T-helper 1 cell treated with Interleukin-12 subunit alpha and Interleukin-12 subunit beta and Interleukin-4 antibody, amounts not matched to agents 30 ng/mL and 1 ng/mL, for 36 hours (primary cell): ENCODE results near the gene VPS35. TPM values are rescaled to one million over a fixed set of nuclear protein-coding genes. Genes with fewer than 3 reads are reported as not detected.
"Not testable (repeated sequence)": the region's sequence is repeated elsewhere in the genome, so short reads cannot be mapped to it uniquely, and the experiment has no call there.

Experiments
- intact Hi-C: fragments of 100-400 bp; cut with micrococcal nuclease; formaldehyde crosslinking; loops from one replicate; pipeline ENCODE4 v1.15.1; 2024
- total RNA-seq: library from RNA; stranded (reverse); gene quantifications from 2 replicates; pipeline ENCODE4 v1.2.3, GENCODE V29; 2022

Gene VPS35
- total RNA-seq, 1 donor from 2014 or later: 70.3 TPM

DNA sequence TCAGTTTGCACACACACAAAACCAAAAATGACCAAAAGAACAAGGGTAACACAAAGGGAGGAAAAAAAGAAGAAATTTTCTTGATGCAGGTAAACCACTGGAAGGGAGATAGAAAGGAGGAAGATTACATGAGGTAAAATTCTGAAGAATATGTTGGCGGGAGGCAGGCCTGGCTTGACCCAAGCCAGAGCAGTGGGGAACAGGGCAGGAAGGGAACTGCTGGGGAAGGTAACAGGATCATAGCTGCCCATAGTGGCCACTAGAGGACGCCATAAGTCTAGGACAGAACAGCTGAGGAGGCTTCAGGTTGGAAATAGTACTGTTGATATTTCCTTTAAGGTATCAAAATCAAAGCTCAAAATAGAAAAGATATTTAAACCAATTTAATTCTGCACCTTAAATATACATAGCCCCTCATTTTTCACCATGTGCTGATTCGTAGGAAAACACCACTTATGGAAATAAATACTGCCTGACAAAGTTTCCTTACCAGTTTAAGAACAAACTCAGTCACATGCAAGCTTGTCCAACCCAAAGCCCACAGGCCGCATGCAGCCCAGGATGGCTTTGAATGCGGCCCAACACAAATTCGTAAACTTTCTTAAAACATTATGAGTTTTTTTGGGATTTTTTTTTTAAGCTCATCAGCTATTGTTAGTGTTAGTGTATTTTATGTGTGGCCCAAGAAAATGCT is 15.5 kb downstream of the VPS35 start:
- intact Hi-C loops: loop anchor here (1.0 to 2.0 kb wide), 5 partner anchors 16 to 1491 kb away; partner anchors contain the start of genes ORC6 and VPS35

DNA sequence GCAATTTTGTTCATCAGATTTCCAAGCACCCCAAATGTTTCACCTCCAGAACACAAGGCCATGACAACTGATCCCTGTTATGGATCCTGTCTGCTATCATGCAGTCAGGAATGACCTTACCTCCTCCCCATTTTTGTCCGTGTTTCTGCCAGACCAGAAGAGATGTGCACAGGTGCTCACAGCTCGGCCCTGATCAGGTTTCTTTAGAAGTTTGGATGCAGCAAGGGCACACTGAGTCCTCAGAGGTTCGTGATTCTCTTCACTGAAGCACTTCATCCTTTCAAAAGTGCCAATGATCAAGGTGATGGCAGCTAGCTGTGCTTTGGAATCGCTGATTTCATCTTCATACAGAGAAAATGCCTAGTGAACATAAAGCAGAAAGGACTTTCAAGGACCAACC is 26.9 kb downstream of the VPS35 start:
- intact Hi-C loops: no loop called here

DNA sequence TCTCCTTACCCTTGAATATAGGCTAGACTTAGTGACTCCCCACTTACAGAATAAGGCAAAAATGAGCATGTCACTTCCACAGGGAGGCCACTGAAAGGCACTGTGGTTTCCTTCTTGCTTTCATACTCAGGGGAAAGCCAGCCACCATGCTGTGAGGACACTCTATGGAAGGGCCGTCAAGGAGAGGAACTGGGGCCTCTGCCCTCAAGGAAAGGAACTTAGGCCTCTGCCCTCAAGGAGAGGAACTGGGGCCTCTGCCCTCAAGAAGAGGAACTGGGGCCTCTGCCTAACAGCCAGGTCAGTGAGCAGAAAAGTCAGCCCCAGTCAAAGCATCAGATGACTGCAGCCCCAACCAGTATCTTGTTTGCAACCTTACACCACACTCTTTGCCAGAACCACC is 30.1 kb downstream of the VPS35 start:
- intact Hi-C loops: no loop called here

DNA sequence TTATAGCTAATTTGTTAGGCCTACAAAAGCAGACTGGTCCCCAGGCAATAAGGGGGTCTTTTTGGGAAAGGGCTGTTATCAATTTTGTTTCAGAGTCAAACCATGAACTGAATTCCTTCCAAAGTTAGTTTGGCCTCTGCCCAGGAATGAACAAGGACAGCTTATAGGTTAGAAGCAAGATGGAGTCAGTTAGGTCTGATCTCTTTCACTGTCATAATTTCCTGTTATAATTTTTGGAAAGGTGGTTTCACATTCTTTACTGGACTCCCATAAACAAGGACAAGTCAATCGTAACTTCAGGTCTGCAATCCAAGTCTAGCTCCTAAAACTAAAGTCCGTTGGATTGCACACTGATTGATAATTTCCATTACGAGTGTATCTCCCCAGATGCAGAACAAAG is 37.7 kb downstream of the VPS35 start:
- intact Hi-C loops: no loop called here

DNA sequence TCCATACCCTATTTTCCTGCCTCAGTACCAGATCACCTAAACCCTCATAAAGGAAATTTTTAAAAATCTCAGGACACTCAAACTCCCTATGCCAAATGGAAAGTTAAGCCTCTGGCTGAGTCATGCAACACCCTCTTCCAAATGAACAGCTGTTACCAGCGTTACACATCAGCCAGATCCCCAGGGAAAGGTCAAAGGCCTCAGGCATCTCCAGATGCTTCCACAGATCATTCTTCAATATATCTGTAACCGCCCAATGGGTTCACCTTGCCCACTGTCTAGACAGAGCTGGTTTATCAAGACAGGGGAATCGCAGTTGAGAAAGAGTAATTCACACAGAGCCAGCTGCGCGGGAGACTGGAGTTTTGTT is 38.7 kb downstream of the VPS35 start:
- intact Hi-C loops: no loop called here

DNA sequence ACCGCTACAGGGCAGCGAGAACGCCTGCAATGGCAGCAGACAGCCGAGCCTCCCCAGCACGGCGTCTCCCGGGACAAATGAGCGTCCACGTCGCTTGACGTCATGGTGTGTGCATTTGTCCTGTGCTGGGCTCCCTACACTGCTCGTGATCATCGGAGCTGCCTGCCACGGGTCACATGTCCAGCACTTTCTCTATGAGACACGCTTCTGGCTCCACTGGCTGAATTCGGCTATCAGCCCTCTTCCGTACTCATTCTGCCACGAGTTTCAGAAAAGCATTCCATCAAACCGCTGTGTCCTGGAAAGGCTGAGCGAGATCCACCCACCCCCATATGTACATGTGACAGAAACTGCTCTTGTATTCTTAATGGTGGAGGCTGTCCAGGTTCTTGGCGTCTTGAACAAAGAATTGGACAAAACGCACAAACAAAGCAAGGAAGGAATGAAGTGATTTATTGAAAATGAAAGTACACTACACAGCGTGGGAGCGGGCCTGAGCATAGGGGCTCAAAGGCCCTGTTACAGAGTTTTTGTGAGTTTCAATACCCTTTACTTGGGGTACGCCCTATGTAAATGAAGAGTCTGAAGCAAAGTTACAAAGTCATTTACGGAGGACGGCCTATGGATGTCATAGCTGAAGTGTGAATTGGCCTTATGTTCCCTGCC is 39.3 kb downstream of the VPS35 start:
- intact Hi-C loops: no loop called here

DNA sequence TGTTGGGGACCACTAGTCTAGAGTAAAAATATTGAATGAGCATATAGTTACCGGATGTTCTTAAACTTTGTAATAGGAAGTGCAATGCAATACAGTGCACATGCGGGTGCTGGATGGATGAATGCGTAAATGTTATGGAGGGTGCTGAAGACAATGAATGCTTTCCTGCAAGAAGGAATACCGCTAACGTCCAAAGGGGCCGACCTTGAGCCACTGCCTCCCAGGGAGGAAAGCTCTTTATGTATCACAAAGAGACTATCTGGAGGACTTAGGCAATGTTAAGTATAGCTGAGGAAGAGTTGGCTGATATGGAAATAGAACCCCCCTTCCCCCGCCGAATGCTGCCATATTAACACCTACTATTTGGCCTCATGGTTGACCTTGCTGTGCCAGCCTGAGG is 40.3 kb downstream of the VPS35 start:
- intact Hi-C loops: no loop called here

DNA sequence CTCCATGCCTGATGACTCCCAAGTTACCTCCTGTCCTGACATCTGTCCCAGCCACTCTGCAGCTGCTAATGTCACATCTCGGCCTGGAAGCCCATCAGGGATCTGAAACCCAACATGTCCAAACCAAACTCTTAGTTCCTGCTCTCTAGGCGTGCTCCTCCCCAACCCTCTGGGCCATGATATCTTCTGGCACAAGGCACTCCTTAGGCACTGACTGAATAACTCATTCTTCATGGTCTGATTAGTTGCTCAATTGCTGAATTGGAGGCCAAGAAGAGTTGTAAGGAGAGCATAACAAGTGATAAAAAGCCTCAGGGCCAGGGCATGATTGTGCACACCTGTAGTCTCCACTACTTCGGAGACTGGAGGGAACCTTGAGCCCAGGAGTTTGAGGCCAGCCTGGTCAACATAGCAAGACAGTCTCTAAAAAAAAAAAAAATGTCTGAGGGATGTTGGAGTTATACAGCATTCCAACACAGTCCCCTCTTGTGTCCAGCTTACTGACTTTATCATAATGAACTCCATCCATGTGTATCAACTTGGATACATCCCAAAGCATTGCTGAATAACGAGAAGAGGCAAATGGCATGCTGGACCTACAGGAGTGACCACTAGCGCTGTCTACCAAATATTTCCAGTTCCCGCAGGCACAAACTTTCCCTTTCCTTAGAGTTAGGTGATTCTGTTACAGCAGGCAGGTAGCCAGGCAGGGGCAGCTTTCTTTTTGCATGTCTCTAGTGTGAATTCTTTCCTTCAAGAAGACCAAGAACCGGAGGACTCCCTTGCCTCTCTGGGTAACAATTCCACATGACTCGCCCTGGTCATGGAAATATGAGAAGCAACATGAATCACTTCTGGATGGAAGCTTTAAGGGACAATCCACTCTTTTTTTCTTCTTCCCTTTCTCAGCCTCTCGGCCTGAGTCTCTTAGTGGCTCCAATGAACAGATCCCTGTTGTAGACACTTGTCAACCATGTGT is 49.7 kb downstream of the VPS35 start:
- intact Hi-C loops: no loop called here

DNA sequence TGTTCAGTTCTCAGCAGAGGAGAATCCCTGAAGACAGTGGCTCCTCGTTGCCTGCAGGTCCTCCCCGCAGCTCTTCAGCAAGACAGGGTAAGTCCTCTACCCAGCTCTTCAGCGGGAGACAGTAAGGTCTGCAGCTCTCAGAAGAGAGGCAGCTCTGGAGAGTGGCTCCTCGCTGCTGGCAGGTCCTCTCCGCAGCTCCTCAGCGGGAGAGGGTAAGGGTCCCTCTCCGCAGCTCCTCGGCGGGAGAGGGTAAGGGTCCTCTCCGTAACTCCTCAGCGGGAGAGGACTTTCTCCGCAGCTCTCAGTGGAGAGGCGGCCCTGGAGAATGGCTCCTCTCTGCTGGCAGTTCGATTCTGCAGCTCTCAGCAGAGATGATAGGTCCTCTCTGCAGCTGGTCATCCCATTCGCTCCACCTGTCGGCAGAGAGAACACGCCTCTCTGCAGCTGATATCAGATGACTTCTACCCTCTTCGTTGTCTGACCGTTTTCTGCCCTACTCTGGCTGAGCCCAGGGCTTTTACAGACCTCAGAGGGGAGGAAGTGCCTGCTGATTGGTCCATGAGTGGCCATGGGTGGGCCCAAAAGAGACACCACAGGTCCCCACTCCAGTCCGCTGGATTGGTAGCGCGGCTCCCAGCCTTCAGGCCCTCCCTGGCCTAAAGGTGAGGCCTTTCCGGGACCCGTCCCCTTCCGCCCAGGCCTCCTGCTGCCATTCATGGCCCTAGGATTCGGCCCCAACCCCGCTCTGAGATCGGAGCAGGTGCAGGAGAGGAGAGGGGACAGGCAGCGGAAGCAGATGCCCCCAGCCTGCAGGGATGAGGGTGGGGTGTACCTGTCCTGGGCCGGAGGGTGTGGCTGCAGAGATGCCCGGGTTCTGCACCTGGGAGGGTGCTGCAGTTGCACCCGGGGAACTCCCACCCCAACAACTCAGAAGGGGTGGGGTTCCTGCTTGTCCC is 55.9 kb downstream of the VPS35 start:
- intact Hi-C loops: no loop called here

DNA sequence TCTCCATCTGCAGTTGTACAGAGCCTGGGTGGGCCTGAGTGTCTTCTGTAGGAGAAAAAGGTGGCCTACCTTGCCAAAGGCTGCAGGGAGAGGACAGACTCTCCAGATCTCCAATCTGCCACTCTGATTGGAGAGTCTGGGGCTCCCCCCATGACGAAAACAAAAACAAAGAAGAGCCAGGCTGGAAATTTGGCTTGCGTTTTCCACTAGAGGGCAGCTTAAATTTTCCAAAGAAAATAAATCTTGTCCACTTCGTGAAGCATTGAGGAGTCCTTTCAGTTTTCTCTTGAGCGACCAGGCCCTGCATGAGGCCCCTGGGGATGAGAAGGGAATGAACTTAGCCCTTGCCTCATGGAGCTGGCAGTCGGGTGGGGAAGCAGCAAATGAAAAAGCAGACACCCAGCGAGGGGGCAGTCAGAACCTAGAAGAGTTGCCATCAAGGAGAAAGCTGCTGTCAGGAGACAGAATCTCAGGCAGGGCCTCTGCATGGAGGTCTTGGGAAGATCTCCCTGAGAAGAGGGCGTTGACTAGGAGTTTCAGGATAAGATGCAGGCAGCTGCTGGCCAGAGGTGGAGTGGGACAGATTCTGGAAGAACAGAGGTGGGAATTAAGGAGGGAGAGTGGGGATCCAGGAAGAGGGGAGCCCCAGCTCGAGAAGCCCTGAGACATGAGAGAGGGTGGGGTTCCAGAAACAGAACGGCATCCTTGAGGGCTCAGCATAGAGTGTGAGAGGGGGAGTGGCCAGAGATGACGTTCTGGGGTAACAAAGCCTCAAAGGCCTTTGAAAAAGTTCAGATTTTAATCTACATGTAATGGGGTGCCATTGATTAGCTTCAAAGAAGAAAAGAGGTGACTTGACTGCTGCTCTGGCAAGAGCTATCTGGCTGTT is 59.4 kb downstream of the VPS35 start:
- intact Hi-C loops: no loop called here

DNA sequence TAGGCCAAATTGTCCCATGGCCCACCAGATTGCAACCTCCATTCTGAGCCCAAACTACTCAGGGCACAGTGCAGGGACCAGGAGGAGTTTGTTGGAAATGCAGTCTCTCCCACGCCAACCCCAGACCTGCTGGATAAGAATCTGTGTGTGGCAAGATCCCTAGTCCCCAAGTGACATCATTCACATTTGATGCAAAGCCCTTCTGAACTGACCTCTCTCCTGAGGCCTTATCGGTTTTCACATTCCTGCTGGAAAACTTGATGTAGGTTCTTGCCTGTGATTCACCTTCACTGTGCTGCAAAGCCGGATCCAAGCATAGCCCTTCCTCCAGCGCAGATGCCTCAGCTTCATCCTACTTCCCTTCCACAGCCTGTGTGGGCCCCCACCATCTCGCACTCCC is 61.2 kb downstream of the VPS35 start:
- intact Hi-C loops: no loop called here

DNA sequence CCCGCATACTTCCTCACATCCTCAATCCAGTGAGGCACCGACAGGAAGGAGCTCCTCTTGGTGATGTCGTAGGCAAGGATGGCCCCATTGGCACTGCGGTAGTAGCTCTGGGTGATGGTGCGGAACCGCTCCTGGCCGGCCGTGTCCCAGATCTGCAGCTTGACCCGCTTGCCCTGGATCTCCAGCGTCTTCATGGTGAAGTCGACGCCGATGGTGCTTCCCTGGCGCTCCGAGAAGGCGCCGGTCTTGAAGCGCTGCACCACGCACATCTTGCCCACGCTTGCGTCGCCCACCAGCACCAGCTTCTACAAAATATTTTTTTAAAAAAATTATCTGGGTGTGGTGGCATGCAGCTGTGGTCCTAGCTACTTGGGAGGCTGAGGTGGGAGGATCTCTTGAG is 62.3 kb downstream of the VPS35 start:
- intact Hi-C loops: not testable (repeated sequence)

DNA sequence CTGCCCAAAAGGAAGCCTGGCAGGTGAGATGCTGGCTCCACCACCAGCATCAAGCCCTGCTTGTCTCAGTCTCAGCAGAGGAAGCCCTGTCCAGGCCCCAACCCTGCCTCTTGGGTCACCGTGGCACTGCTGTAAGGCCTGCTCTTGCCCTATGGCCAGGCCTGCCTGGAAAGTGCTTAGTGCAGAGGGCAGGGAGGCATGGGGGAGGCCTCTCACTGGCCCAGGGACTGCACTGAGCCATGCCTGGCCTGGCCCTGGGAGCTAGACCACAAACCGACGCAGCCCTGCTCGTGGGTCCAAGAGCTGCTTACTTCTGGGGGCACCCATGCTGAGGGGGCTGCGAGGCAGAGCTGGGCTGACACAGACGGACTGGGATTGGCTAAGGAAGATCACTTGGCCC is 64.1 kb downstream of the VPS35 start:
- intact Hi-C loops: loop anchor here (5.0 kb wide), 2 partner anchors 837 to 1982 kb away; partner anchors contain the start of genes ITFG1 and PHKB

DNA sequence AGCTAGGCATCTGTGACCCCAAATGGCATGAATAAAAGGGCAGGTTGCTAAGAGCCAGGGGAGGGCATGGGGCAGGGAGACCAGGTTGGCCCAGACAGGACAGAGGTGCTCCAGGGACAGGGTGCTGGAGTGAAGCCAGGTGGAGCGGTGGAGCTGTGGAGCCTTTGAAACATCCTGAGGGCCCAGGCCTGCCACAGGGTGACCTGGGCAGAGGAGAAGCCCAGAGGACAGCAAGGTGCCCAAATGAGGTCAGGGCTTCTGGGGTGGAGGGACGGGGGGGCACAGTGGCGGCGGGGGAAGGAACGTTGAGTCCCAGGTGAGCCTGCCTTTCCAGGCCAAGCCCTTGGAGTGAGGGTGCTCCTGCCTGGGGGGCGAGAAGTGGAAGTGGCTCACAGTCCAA is 65.3 kb downstream of the VPS35 start:
- intact Hi-C loops: loop anchor here (5.0 kb wide), 2 partner anchors 839 to 1984 kb away; partner anchors contain the start of genes ITFG1 and PHKB

DNA sequence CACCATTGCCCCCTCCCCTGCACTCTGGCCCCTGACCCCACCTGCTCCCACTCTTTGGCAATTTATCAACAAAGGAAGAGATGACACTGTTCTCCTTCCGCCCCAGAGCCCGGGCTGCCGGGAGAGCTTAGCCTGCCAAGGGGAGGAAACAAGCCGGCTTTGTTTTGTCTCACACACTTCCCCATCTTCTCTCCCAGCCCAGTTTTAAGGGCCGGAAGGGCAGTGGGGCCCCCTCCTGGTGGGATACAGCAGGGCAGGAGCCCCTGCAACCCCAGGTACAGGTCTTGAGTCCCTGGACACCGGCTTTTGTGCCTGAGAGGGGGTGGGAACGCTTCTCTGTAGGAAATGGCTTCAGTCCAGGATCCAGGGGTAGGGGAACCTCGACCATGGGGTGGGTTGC is 65.7 kb downstream of the VPS35 start:
- intact Hi-C loops: loop anchor here (5.0 kb wide), 2 partner anchors 839 to 1984 kb away; partner anchors contain the start of genes ITFG1 and PHKB

DNA sequence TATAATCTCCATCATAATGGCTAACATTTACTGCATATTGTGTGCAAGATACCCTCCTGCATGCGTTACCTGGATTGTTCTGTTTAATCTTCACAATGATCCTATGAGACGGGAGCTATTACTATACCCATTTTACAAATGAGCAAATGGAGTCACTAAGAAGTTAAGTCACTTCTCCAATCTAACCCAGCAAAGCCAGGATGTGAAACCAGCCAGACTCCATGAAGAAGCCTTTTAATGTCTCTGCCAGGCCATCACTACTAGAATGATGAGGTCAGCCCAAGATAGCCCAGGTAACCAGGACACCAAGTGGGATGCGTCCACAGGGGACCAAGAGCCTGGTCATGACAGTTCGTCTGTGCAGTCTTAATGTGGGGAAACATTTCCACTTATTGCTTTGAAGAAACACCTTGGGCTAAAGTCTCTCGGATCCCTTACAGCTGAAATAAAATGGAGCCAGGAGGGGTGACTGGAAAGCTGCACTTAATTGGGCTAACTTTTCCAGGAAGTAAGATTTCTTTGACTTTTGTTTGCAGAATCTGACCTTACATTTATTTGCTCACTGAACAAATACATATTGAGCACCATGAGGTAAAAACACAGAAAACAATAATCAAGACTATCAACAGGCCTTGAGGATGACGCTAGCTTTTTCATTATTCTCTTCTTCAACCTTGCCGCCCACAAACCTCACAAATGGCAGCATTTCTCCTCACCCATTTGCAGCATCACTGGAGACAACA is 66.9 kb downstream of the VPS35 start:
- intact Hi-C loops: loop anchor here (1.0 to 5.0 kb wide), 8 partner anchors 10 to 1985 kb away; partner anchors contain the start of genes C16orf87, GPT2, ITFG1 and NETO2

DNA sequence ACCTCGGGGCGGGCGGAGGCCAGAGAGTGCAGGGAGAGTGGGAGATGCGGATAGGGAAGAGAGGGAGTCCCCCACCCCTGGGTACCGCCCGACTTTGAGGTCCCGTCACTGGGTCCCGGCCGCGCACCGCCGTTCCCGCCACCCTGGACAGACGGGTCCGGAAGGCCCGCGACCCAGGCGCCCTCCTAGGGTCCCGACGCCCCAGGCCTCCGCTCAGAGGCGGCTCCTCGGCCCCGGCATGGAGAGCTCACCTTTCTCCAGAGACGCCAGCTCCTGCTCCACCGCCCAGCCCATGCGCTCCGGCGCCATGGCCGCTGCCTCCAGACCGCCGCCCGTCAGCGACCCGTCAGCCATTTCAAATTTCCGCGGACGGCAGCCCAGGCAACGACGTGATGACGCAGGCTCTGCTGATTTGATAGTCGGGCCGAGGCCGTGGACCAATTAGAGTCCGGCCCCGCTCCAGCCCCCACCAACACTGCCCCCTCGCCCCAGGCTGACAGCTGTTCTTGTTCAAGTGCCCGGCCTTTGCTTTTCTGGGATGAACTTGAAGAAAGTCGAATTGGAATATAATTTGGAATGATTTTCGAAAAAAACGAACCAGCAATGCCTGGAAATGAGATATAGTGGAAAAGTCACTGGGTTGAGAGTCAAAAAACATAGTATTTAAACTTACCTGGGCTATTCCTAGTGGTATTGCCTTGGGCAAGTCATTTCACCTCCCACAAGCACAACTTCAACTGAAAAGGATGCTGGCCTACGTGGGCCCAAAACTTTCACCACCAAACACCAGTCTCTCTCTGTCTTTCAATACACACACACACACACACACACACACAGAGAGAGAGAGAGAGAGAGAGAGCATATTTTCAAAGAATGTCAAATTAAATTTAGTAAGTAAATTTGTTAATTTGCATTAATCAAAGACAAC is 67.7 kb downstream of the VPS35 start, which contains the start of gene SHCBP1:
TSS of gene SHCBP1 (minus strand) at position 374 of the 928 bp plus-strand sequence. CDS start at position 354, 20 bp downstream.
- intact Hi-C loops: loop anchor here (1.0 to 5.0 kb wide), 8 partner anchors 9 to 1986 kb away; partner anchors contain the start of genes C16orf87, GPT2, ITFG1 and NETO2
